Endothelial cell of umbilical vein (primary cell): Measurements from ENCODE around the gene EPHA4. TPM values are rescaled to one million over a fixed set of nuclear protein-coding genes. Genes with fewer than 3 reads are reported as not detected.

Experiments used
- BruUV-seq: library from RNA; stranded (reverse); fragments of 400-500 nt; replicated peaks from 2 replicates; lab custom pipeline; 2021; lab: Mats Ljungman, UMichigan
- CTCF ChIA-PET: fragments of 300-600, 350-600 bp; sonication (Branson Sonifier 250); formaldehyde crosslinking; loops from one replicate; lab custom pipeline; 2021; ENCODE audit warnings: antibody characterized with exemption, inconsistent platforms; lab: Charles Lee
- POLR2A ChIA-PET: fragments of 300-600, 350-600 bp; sonication (Branson Sonifier 250); formaldehyde crosslinking; loops from one replicate; lab custom pipeline; 2021; ENCODE audit warnings: antibody characterized with exemption, inconsistent platforms; lab: Charles Lee
- DNase-seq: peaks from one replicate; pipeline ENCODE4 v3.0.0-alpha.2; 2011; ENCODE audit warnings: low read depth, low spot score
- FAIRE-seq: peaks from 2 replicates; lab custom pipeline; 2011; peaks lifted over from hg19 to GRCh38; lab: Jason Lieb, UNC
- H2AFZ ChIP-seq: 2 replicates; pipeline ENCODE4 v1.6.0; 2012; ENCODE audit warnings: low read depth, low read length, control low read depth, inconsistent platforms
- H3K27ac ChIP-seq: 2 replicates; pipeline ENCODE4 v1.5.1; 2011; ENCODE audit warnings: low read depth, mild to moderate bottlenecking, control low read depth, low read length, moderate library complexity; ENCODE audit not compliant: insufficient read depth
- H3K27me3 ChIP-seq, 2 experiments: 2 replicates each; pipeline versions ENCODE4 v1.6.0 to v1.6.1; 2011; ENCODE audit warnings: low read length in 2 of 2, mixed read lengths in 1 of 2; ENCODE audit not compliant: control insufficient read depth in 2 of 2, insufficient read depth in 2 of 2
- H3K36me3 ChIP-seq, 2 experiments: 2 replicates in 1 of 2; 3 replicates in 1 of 2; pipeline ENCODE4 v1.5.1; 2011; ENCODE audit warnings: low read length in 2 of 2, mild to moderate bottlenecking in 1 of 2, moderate library complexity in 1 of 2; ENCODE audit not compliant: control insufficient read depth in 2 of 2, insufficient read depth in 2 of 2; ENCODE audit errors: extremely low read depth in 1 of 2
- H3K4me1 ChIP-seq: 3 replicates; pipeline ENCODE4 v1.5.1; 2011; ENCODE audit warnings: mild to moderate bottlenecking, low read length; ENCODE audit not compliant: control insufficient read depth, insufficient read depth; ENCODE audit errors: extremely low read depth
- H3K4me2 ChIP-seq: 2 replicates; pipeline ENCODE4 v1.6.1; 2011; ENCODE audit warnings: low read length, control low read depth, mixed read lengths; ENCODE audit not compliant: insufficient read depth
- H3K4me3 ChIP-seq, 3 experiments: fragments of 200-600 bp in 1 of 3; sonication (generic), shearing (Covaris generic) in 1 of 3; replicated peaks in 1 of 3; 2 replicates each; pipeline ENCODE4 v1.5.1; 2011 to 2016; ENCODE audit warnings: control low read depth in 3 of 3, low read length in 3 of 3, mild to moderate bottlenecking in 2 of 3, inconsistent platforms in 1 of 3, low read depth in 1 of 3, moderate library complexity in 1 of 3; ENCODE audit not compliant: insufficient read depth in 1 of 3
- H3K79me2 ChIP-seq: 2 replicates; pipeline ENCODE4 v1.6.0; 2012; ENCODE audit warnings: low read length, inconsistent platforms; ENCODE audit not compliant: control insufficient read depth, insufficient read depth
- H3K9ac ChIP-seq: replicated peaks from 2 replicates; pipeline ENCODE3; 2011; ENCODE audit warnings: low read length, control low read depth; ENCODE audit not compliant: insufficient read depth; ENCODE audit errors: extremely low read depth
- H3K9me1 ChIP-seq: replicated peaks from 3 replicates; pipeline ENCODE4 v1.6.0; 2011; ENCODE audit warnings: mild to moderate bottlenecking, low read length; ENCODE audit not compliant: control insufficient read depth, insufficient read depth; ENCODE audit errors: extremely low read depth
- H3K9me3 ChIP-seq: replicated peaks from 2 replicates; pipeline ENCODE4 v1.5.1; 2012; ENCODE audit warnings: low read length, inconsistent platforms; ENCODE audit not compliant: control insufficient read depth, insufficient read depth
- H4K20me1 ChIP-seq: replicated peaks from 2 replicates; pipeline ENCODE3; 2011; ENCODE audit warnings: mild to moderate bottlenecking, low read length; ENCODE audit not compliant: control insufficient read depth, insufficient read depth; ENCODE audit errors: extremely low read depth
- FOS ChIP-seq: IDR thresholded peaks from 2 replicates; pipeline ENCODE4 v1.6.1; 2011; ENCODE audit warnings: mild to moderate bottlenecking, low read length, moderate library complexity, borderline replicate concordance; ENCODE audit not compliant: insufficient read depth
- GATA2 ChIP-seq: IDR thresholded peaks from 2 replicates; pipeline ENCODE4 v1.7.0; 2011; ENCODE audit warnings: low read depth, mild to moderate bottlenecking, moderate library complexity, mixed read lengths, low read length; ENCODE audit not compliant: insufficient read length, insufficient read depth
- JUN ChIP-seq: IDR thresholded peaks from 2 replicates; pipeline ENCODE4 v1.6.1; 2011; ENCODE audit warnings: borderline replicate concordance, low read depth; ENCODE audit not compliant: insufficient read length, insufficient read depth
- POLR2A ChIP-seq: IDR thresholded peaks from 2 replicates; pipeline ENCODE4 v1.6.1; 2012; ENCODE audit warnings: low read depth, mild to moderate bottlenecking, control low read depth, low read length
- POLR2AphosphoS5 ChIP-seq: IDR thresholded peaks from 2 replicates; pipeline ENCODE4 v1.6.1; 2012; ENCODE audit warnings: low read depth, mild to moderate bottlenecking, control low read depth, low read length, moderate library complexity; ENCODE audit not compliant: insufficient read depth
- dilution Hi-C: fragments of 300-500 bp; cut with MboI; formaldehyde crosslinking; loops from one replicate; pipeline ENCODE4 v1.15.0; 2019; ENCODE audit warnings: low sequenced_read_pairs; ENCODE audit not compliant: extremely low pct_ligation_motif_present
- intact Hi-C: fragments of 100-400 bp; cut with micrococcal nuclease; formaldehyde crosslinking; loops from one replicate; pipeline ENCODE4 v1.10.0; 2022
- polyA plus RNA-seq, 4 experiments: library from polyadenylated mRNA; depleted of rRNA in 3 of 4; stranded (reverse) in 3 of 4; unstranded in 1 of 4; fragments of >200 nt; gene quantifications; 2 replicates each; pipeline versions ENCODE4 v1.2.1 to v1.2.3, GENCODE V29; 2011 to 2012; ENCODE audit warnings: missing spikeins in 1 of 4
- total RNA-seq: library from RNA; stranded (reverse); gene quantifications from 2 replicates; pipeline ENCODE4 v1.2.3, GENCODE V29; 2021
- TF ChIP-seq, protein P1 (sequence below): IDR thresholded peaks from 2 replicates; pipeline ENCODE4 v1.6.1; 2011; ENCODE audit not compliant: insufficient read depth, insufficient read length
- TF ChIP-seq, protein P2 (sequence below), 2 donors: IDR thresholded peaks; 1 replicate in 1 of 2; 2 replicates in 1 of 2; pipeline ENCODE4 v1.5.1; 2011; ENCODE audit warnings: low read length in 2 of 2, mild to moderate bottlenecking in 2 of 2, moderate library complexity in 2 of 2, control low read depth in 1 of 2, inconsistent platforms in 1 of 2, low read depth in 1 of 2; ENCODE audit not compliant: insufficient read depth in 1 of 2; ENCODE audit errors: extremely low read depth in 1 of 2

EPHA4 gene
- total and polyA plus RNA-seq, 2 donors (not counting 3 experiments of a cell fraction or from before 2014, with no cell fraction given), result 11.9 to 19.8 TPM

DNA sequence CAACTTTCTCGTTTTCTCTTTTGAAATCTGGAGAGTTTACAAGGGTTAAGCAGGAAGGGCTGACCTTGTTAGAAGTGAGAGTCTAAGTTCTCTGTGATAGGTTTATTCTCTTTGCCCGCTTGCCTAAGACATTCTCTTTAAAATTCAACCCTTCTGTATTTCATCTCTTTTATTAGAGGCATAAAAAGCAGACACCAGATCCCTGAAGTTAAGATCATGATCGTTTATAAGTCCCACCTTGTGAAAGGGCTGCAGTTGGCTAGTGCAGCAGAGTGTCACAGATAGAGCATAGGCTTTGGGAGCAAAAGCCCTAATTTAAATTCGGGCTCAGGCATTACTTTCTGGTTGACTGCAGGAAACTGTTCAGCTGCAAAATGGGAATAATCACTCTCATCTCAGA is 181.2 kb downstream of the EPHA4 start:
- TF ChIP-seq, protein P1, sequence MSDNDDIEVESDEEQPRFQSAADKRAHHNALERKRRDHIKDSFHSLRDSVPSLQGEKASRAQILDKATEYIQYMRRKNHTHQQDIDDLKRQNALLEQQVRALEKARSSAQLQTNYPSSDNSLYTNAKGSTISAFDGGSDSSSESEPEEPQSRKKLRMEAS, result no peak
- TF ChIP-seq GATA2 (no peak), FOS (no peak), POLR2A (no peak)
- no peaks in the 10 kb centered on the region for H3K79me2 ChIP-seq
- H3K4me3 ChIP-seq, result no peak overlapping the region
- H3K9me1 ChIP-seq, result no peaks in the 10 kb centered on the region
- ChIA-PET CTCF (no interaction called here), POLR2A (no interaction called here)
- DNase-seq, result no peak
- H2AFZ ChIP-seq, result no peak overlapping the region
- FAIRE-seq, result no peak
- no peaks in the 10 kb centered on the region for H4K20me1 ChIP-seq
- no TSS peak for BruUV-seq
- intact Hi-C loops, result no loop called here
- dilution Hi-C loops, result no loop called here
- no peak overlapping the region for H3K9ac ChIP-seq
- H3K9me3 ChIP-seq, result no peaks in the 10 kb centered on the region
- no peak overlapping the region for H3K27ac ChIP-seq
- no peaks in the 10 kb centered on the region for H3K36me3 ChIP-seq
- no peaks in the 10 kb centered on the region for H3K4me1 ChIP-seq
- no peaks in the 10 kb centered on the region for H3K27me3 ChIP-seq
- no peak overlapping the region for H3K4me2 ChIP-seq

DNA sequence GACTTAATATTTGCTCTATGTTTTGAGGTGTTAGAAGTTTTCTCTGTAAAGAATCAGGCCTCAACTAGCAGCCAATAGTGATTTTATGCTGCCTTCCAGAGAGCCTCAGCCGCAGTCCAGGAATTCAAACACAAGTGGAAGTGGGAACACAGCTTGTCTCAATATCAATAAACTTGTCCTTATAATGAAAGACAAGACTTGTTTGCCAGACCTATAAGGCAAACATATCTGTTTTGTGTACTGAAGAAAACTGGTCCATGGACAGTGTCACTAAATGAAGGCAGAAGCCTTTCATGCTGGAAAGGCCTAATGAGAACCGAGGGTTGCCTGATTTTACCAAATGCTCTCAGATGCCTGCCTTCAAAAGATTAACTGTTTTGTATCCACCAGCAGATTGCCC is 182.2 kb downstream of the EPHA4 start:
- no TSS peak for BruUV-seq
- Histone ChIP-seq H3K36me3 (no peaks in the 10 kb centered on the region), H3K27ac (no peak overlapping the region), H3K9me1 (no peaks in the 10 kb centered on the region), H3K4me2 (no peak overlapping the region), H3K9me3 (no peaks in the 10 kb centered on the region), H4K20me1 (no peaks in the 10 kb centered on the region), H3K4me3 (no peak overlapping the region), H2AFZ (no peak overlapping the region), H3K4me1 (no peaks in the 10 kb centered on the region), H3K9ac (no peak overlapping the region), H3K27me3 (no peaks in the 10 kb centered on the region), H3K79me2 (no peaks in the 10 kb centered on the region)
- dilution Hi-C loops (no loop called here), intact Hi-C loops (loop anchor here (5.0 kb wide), 1 partner anchor 182 kb away; the partner anchor contains the start of gene EPHA4)
- TF ChIP-seq POLR2AphosphoS5, result no peak
- no peak for TF ChIP-seq POLR2A
- TF ChIP-seq, protein P2, sequence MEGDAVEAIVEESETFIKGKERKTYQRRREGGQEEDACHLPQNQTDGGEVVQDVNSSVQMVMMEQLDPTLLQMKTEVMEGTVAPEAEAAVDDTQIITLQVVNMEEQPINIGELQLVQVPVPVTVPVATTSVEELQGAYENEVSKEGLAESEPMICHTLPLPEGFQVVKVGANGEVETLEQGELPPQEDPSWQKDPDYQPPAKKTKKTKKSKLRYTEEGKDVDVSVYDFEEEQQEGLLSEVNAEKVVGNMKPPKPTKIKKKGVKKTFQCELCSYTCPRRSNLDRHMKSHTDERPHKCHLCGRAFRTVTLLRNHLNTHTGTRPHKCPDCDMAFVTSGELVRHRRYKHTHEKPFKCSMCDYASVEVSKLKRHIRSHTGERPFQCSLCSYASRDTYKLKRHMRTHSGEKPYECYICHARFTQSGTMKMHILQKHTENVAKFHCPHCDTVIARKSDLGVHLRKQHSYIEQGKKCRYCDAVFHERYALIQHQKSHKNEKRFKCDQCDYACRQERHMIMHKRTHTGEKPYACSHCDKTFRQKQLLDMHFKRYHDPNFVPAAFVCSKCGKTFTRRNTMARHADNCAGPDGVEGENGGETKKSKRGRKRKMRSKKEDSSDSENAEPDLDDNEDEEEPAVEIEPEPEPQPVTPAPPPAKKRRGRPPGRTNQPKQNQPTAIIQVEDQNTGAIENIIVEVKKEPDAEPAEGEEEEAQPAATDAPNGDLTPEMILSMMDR (IDR thresholded peaks at IDR 0.05; ENCODE audit: extremely low read depth in 1 of 2, insufficient read depth in 1 of 2, low read depth in 1 of 2, low read length in 2 of 2), result no peak
- TF ChIP-seq, protein P1, result no peak
- TF ChIP-seq GATA2, result no peak
- TF ChIP-seq FOS, result no peak
- TF ChIP-seq JUN, result no peak
- DNase-seq (no peak), FAIRE-seq (peak; percentile 52)
- POLR2A ChIA-PET, result no interaction called here
- CTCF ChIA-PET, result no interaction called here
